GM12873 (cell line): ENCODE measurements around the gene KMT5B.

ENCODE experiments used
- TF ChIP-seq, protein P1 (sequence below): IDR thresholded peaks from 2 replicates; pipeline ENCODE4 v1.5.1; 2012; ENCODE audit warnings: low read depth, mild to moderate bottlenecking, moderate library complexity, low read length, control low read depth; ENCODE audit not compliant: insufficient read depth; ENCODE audit errors: missing control alignments

KMT5B gene

DNA sequence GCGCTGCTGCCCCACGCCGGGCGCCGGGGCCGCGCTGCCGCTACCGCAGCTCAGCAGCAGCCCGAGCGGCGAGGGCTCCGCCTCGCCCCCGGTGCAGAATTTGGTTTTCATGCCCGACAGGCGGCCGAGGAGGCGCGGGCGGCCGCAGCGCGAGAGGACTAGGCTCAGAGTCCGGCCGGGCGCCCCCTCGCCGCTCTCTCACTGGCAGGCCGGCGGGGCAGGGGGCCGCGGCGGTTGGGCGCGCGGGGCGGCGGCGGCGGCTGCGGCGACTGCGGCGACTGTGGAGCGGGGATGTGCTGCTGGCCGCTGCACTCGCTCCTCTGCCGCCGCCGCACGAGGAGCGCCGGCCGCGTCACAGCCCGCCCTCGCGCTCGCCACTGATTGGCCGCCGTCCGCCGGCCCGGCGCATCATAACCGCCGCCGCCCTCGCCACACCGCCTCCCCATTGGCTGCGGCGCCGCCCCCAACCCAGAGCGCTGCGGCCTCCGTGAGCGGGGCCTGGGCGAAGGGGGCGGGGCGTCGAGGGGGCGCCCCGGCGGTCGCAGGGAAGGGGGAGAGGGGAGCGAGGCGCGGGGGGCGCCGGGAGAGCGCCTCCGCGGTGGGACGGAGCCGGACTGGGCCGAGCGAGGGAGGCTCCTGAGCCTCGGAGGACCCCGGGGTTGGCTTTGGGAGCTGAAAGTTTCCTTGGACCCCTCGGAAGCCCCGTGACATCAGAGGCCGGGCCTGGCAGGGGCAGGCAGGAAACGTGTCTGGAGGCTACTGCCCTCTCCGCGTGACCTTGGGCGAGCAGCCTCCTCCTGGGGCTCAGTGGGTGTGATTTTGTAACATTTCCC, 91.8 kb downstream of the KMT5B start, which contains the start of gene CHKA:
TSS of gene CHKA (minus strand) at position 322 of the 833 bp plus-strand sequence. CDS start at position 111, 211 bp downstream.
- TF ChIP-seq, protein P1, sequence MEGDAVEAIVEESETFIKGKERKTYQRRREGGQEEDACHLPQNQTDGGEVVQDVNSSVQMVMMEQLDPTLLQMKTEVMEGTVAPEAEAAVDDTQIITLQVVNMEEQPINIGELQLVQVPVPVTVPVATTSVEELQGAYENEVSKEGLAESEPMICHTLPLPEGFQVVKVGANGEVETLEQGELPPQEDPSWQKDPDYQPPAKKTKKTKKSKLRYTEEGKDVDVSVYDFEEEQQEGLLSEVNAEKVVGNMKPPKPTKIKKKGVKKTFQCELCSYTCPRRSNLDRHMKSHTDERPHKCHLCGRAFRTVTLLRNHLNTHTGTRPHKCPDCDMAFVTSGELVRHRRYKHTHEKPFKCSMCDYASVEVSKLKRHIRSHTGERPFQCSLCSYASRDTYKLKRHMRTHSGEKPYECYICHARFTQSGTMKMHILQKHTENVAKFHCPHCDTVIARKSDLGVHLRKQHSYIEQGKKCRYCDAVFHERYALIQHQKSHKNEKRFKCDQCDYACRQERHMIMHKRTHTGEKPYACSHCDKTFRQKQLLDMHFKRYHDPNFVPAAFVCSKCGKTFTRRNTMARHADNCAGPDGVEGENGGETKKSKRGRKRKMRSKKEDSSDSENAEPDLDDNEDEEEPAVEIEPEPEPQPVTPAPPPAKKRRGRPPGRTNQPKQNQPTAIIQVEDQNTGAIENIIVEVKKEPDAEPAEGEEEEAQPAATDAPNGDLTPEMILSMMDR = no peak

GRCh38 chr11:68120273-68121066, 92.6 kb downstream of the KMT5B start:
- TF ChIP-seq, protein P1 = no peak

- TF ChIP-seq, protein P1 = no peak
These were observed 94.2 kb downstream of the KMT5B start for GRCh38 chr11:68118706-68119448.

- TF ChIP-seq, protein P1 = no peak
These were observed 95.1 kb downstream of the KMT5B start for GRCh38 chr11:68117853-68118470.

DNA sequence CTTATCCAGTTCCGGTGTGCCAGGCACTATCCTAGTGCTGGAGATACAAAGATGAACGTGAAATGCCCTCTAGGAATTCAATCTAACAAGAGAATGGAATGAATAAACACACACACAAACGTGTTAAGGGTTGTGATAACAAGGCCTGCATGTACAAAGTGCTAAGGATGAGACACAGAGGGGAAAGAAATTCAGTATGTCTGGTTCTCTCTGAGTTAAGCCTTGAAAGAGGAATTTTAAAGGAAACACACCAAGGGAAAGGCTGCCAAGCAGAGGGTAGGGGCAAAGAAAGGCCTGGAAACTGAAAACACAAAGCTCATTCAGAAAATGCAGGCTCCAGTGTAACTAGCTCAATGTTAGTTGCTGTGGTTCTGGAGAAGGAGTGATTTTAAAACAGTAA, 96.1 kb downstream of the KMT5B start:
- TF ChIP-seq, protein P1 = no peak

DNA sequence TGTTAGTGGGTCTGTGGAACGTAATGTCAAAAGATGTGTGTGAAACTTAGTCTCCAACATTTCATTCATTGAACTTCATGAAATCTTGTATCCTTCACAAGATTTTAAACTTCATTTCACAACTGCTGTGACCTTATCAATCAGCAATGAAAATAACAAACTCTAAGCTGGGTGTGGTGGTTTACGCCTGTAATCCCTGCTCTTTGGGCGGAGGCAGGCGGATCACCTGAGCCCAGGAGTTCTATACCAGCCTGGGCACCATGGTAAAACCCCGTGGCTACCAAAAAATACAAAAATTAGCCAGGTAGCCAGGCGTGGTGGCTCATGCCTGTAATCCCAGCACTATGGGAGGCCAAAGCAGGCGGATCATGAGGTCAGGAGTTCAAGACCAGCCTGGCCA, 97.0 kb downstream of the KMT5B start:
- TF ChIP-seq, protein P1 = no peak

DNA sequence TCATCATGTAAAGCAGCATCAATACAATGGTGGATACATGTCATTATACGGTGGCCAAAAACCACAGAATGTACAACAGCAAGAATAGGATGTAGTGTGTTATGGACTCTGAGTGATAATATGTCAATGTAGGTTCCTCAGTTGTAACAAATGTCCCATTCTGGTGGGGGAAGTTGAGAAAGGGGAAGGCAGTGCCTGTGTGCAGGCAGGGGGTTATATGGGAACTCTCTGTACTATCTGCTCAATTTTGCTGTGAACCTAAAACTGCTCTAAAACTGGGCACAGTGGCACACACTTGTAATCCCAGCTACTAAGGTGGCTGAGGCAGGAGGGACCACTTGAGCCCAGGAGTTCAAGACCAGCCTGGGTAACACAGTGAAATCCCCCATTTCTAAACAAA, 97.8 kb downstream of the KMT5B start:
- TF ChIP-seq, protein P1 = no peak
